Breast epithelium (tissue), 3 donors: ENCODE data around the gene RAB3A.

ENCODE experiments used
- POLR2A ChIP-seq: fragments of 450-650 bp; IDR thresholded peaks from one replicate; pipeline ENCODE4 v1.6.1; 2016; ENCODE audit warnings: antibody characterized with exemption, mild to moderate bottlenecking, moderate library complexity
- POLR2AphosphoS5 ChIP-seq, 3 donors: sonication (generic); formaldehyde crosslinking; IDR thresholded peaks; one replicate each; pipeline ENCODE4 v1.6.1; 2017; ENCODE audit warnings: antibody characterized with exemption in 3 of 3
- TF ChIP-seq, protein P1 (sequence below), 3 donors: fragments of 450-650 bp; IDR thresholded peaks; one replicate each; pipeline ENCODE4 v1.5.1; 2016 to 2017; ENCODE audit warnings: antibody characterized with exemption in 3 of 3, mild to moderate bottlenecking in 3 of 3, moderate library complexity in 3 of 3

- TF ChIP-seq, protein P1, sequence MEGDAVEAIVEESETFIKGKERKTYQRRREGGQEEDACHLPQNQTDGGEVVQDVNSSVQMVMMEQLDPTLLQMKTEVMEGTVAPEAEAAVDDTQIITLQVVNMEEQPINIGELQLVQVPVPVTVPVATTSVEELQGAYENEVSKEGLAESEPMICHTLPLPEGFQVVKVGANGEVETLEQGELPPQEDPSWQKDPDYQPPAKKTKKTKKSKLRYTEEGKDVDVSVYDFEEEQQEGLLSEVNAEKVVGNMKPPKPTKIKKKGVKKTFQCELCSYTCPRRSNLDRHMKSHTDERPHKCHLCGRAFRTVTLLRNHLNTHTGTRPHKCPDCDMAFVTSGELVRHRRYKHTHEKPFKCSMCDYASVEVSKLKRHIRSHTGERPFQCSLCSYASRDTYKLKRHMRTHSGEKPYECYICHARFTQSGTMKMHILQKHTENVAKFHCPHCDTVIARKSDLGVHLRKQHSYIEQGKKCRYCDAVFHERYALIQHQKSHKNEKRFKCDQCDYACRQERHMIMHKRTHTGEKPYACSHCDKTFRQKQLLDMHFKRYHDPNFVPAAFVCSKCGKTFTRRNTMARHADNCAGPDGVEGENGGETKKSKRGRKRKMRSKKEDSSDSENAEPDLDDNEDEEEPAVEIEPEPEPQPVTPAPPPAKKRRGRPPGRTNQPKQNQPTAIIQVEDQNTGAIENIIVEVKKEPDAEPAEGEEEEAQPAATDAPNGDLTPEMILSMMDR (IDR thresholded peaks at IDR 0.05) = no peak
- TF ChIP-seq POLR2A (no peak), POLR2AphosphoS5 (IDR thresholded peaks at IDR 0.05) (no peak)
Observed at GRCh38 chr19:18174983-18175382, 28.9 kb downstream of the RAB3A start.
